CD4-positive, alpha-beta T cell treated with Interleukin-10 for 1 hour (primary cell): Measurements from ENCODE around the gene ASPDH.

Source experiments
- DNase-seq: peaks from one replicate; pipeline ENCODE4 v3.0.0-alpha.2; 2020

Gene ASPDH

GRCh38 chr19:50512999-50513745 is 541 bp downstream of the ASPDH start:
- DNase-seq = no peak

GRCh38 chr19:50512112-50512998 is 1.4 kb downstream of the ASPDH start:
- DNase-seq = no peak

DNA sequence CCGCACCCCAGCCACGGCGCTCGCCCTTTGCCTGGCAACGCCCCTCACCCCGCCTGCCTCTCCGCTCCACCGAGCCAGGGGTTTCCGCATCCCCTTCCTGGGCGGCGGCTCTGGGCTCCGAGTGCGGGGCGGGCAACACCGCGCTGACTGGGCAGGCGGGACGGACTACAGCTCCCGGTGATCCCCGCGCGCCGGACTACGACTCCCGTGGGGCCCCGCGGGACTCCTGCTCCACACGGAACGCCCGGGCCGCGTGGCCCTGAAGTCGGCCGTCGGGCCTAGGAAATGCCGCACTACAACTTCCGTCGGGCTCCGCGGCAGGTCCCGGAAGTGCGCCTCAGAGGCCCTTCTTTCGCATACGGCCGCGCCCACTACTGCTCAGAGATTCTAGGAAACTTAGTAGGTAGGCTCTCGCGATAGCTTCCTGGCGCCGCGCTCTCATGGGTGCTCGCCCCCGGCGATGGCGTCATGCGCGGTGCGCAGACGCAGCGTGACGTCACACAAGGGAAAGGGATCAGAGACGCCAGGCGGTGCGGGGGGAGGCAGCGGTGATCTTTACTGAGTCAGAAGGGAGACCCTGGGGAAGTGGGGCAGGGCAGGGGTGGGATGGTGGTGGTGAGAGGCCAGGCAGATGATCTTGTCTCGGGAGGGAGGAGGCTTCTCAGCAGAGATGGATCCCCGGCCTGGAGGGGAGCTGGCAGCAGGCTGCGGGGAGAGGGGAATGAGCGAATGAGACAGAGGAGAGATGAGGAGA is 2.5 kb downstream of the ASPDH start, which contains the start of gene JOSD2:
TSS of gene JOSD2 (minus strand) at position 123 of the 754 bp plus-strand sequence. CDS start 760 bp downstream, outside the sequence.
- peak; percentile 98 for DNase-seq

DNA sequence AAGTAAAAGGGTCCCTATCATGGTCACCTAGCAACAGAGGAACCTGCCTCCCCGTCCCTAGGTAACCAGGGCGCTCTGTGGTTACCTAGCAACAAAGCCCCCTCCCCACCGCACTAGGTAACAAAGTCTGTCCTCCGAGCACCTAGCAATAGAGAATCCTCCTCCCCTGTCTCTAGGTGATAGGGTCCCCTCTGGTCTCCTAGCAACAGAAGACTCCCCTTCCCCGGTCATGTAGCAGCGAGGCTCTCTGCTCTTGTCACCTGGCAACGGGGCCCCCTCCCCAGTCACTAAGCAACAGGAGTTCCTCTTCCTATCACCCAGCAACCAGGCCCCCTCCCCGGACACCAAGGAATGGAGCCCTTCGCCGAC is 3.0 kb downstream of the ASPDH start:
- no peak for DNase-seq

DNA sequence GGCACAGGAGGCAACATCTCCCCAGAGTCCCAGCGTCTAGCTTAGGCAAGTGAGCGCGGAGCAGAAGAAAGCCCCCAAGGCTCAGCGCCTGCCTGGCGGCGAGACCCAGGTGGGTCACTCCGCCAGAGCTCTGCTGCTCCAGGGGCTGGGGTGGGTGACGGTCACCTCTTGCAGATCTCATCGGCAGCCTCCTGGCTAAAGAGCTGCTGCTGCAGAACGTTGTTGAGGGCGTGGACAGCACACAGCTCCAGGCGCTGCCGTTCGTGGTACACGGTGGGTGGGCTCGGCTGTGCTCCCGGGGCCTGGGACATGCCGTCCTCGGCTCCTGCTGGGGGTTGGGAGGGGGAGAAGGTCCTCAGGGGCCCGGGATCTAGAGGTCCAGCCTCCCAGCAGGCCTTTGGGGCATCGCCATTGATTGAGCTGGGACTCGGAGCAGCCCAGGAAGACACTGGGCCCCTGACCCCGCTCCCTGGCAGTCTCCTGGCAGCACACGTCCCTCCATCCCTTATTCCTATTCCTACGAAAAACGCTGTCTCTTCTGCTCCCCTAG is 3.5 kb downstream of the ASPDH start:
- DNase-seq = no peak

- no peak for DNase-seq
Measured at GRCh38 chr19:50509366-50509765, 4.3 kb downstream of the ASPDH start.

- no peak for DNase-seq
Measured at GRCh38 chr19:50508843-50509190, 4.9 kb downstream of the ASPDH start.

DNA sequence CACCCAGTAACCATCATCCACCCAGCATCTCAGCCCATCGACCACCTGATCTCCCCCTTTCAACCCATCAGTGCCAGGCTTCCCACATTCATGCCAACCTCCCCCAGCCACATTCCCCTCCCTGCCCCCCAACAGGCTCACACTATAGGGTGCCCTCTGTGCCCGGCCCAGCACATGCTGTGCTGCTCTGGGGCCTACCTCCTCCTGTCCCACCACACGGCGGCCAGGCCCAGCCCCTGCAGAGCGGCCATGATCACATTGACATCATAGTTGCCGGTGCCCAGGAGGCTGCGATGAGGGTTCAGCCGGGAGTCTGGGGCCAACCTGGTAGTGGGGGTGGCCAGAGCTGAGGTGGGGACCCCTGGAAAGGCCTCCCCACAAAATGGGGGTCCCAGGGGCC is 6.3 kb downstream of the ASPDH start:
- DNase-seq = no peak

DNA sequence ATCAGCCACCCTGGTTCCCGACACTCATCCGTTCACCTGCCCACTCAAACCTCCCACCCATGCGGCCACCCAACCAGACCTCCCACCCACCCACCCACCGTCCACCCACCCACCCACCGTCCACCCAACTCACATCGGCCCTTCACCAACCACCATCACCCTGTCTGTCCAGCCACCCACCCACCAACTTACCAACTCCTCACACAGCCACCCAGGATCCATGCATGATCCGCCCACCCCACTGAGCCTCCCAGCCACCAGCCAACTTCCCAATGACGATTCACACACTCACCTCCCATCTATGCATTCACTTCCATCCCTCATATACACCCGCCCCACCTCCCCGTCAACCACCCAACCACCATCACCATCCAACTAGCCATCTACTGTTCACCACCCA is 7.0 kb downstream of the ASPDH start:
- DNase-seq = no peak

GRCh38 chr19:50505856-50506611 is 7.7 kb downstream of the ASPDH start:
- no peak for DNase-seq

DNA sequence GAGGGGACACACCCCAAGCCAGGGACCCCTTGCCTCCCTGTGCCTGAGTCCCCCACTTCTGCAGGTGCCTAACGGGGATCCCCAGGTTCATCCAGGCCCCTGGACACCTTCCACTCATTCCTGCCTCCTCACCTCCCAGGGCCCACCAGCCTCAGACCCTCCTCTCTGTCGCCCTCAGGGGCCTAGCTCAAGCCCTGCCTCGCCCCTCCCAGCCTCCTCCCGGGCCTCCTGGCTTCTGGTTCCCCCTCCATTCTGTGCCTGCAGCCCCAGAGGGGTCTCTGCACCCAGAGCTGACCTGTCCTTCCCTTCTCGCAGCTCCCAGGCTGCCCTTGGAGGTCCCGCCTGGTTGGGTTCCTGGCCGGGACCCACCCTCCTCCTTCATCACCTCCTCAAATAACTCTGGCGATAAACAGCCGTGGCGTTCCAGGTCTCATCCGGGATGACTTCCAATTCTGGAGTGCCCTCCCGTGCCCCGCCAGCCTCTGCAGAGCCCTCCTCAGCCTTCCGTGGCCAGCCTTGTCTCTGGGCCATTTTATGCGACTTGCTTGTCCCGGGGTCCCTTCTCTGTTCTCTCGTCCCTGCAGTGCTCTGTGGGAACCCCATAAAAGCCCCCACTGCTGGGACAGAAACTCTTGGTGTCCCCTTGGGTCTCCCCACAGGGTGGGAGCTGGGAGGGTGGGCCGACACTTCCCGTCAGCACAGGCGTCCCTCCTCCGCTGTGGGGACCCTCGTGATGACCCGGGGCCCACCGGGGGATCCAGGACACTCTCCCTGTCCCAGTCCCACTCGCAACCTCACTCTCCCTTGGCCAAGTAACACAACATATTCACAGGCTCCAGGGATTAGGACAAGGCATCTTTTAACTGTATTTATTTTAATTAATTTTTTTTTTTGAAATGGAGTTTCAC is 11.9 kb downstream of the ASPDH start:
- no peak for DNase-seq

- no peak for DNase-seq
Measured at GRCh38 chr19:50501186-50501567, 12.5 kb downstream of the ASPDH start.

DNA sequence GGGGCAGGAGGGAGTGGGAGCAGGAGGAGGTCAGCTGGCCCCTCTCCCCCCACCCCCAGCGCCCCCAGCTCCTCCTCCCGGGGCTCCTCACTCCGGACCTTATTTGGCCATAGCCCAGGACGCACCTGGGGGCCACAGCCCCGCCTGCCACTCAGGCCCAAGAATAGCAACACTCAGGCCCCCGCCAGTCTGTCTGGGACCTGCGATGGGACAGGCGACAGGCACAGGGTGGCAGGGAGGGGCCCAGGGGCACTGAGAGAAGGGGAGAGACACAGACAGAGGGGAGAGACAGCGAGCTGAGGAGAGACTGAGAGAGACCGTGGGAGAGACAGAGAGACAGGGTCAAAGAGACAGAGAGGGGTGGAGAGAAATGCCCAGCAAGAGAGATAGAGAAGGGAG is 13.0 kb downstream of the ASPDH start:
- no peak for DNase-seq

GRCh38 chr19:50500060-50500752 is 13.5 kb downstream of the ASPDH start:
- peak; percentile 15 for DNase-seq

GRCh38 chr19:50498219-50499056 is 15.3 kb downstream of the ASPDH start:
- DNase-seq = no peak

GRCh38 chr19:50497022-50497405 is 16.7 kb downstream of the ASPDH start:
- DNase-seq = no peak

- no peak for DNase-seq
Measured at GRCh38 chr19:50496189-50497021, 17.3 kb downstream of the ASPDH start.

DNA sequence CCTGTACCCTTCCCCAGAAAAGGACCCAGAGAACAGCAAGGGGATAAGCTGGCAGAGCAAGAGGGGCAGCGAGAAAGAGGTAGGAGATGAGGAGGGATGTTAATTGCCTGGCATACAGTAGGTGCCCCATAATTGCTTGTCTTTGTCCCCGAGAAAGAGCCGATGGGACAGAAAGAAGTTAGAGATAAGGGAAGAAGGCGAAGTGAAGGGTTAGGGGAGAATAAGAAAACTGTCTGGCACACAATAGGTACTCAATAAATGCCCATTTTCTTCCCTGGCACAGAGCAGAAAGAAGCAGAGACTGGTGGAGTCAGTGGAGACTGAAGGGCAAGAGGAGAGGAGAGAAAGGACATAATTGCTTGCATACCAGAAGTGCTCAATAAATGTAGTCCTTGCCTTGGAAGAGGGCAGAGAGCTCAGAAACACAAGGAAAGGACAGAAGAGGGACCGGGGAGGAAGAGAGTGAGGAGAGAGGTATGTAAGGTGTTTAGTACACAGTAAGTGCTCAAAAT is 18.6 kb downstream of the ASPDH start:
- no peak for DNase-seq
